ELF-1 (cell line): ENCODE data around the gene APOA4.

Experiments
- DNase-seq: peaks from one replicate; pipeline ENCODE4 v3.0.0-alpha.2; 2016; ENCODE audit warnings: low read depth, low spot score

APOA4 gene

GRCh38 chr11:116776522-116776984, 46.6 kb downstream of the APOA4 start:
- DNase-seq: no peak

GRCh38 chr11:116775975-116776374, 47.1 kb downstream of the APOA4 start:
- no peak for DNase-seq

- no peak for DNase-seq
Measured at GRCh38 chr11:116774661-116775060, 48.4 kb downstream of the APOA4 start.

GRCh38 chr11:116773203-116774097, 49.7 kb downstream of the APOA4 start:
- DNase-seq: no peak

GRCh38 chr11:116772443-116773202, 50.5 kb downstream of the APOA4 start, which contains the start of gene BUD13:
TSS of gene BUD13 (minus strand) at chr11:116772987. CDS start at chr11:116772964, 23 bp downstream.
- DNase-seq: peak; percentile 93

GRCh38 chr11:116771935-116772334, 51.2 kb downstream of the APOA4 start:
- no peak for DNase-seq
